Neuronal stem cell (in vitro differentiated cells): ENCODE data around the gene ARMC6.

ENCODE experiments used
- DNase-seq: peaks from one replicate; pipeline ENCODE4 v3.0.0-alpha.2; 2013; ENCODE audit warnings: low spot score
- H2AFZ ChIP-seq: one replicate; pipeline ENCODE4 v1.6.1; 2013; ENCODE audit warnings: mild to moderate bottlenecking, low read length, inconsistent platforms
- H2AK5ac ChIP-seq: 2 replicates; pipeline ENCODE4 v1.6.1; 2013; ENCODE audit warnings: low read depth, mild to moderate bottlenecking, inconsistent platforms, low read length, moderate library complexity, mixed read lengths
- H2BK120ac ChIP-seq: 2 replicates; pipeline ENCODE4 v1.6.1; 2013; ENCODE audit warnings: low read depth, mild to moderate bottlenecking, inconsistent platforms, low read length, moderate library complexity, mixed read lengths
- H2BK12ac ChIP-seq: one replicate; pipeline ENCODE4 v1.6.1; 2013; ENCODE audit warnings: low read length, inconsistent platforms
- H2BK15ac ChIP-seq: 2 replicates; pipeline ENCODE4 v1.6.1; 2013; ENCODE audit warnings: mild to moderate bottlenecking, low read length, inconsistent platforms, mixed read lengths
- H2BK5ac ChIP-seq: one replicate; pipeline ENCODE4 v1.6.1; 2013; ENCODE audit warnings: inconsistent platforms, mild to moderate bottlenecking, low read length, moderate library complexity
- H3K14ac ChIP-seq: one replicate; pipeline ENCODE4 v1.6.1; 2013; ENCODE audit warnings: low read length, inconsistent platforms
- H3K18ac ChIP-seq: 2 replicates; pipeline ENCODE4 v1.6.1; 2013; ENCODE audit warnings: low read length, inconsistent platforms
- H3K23ac ChIP-seq: 2 replicates; pipeline ENCODE4 v1.6.1; 2013; ENCODE audit warnings: low read depth, mild to moderate bottlenecking, mixed read lengths, low read length, inconsistent platforms; ENCODE audit not compliant: poor library complexity
- H3K27ac ChIP-seq: replicated peaks from 3 replicates; pipeline ENCODE4 v1.5.1; 2013; ENCODE audit warnings: low read length, inconsistent platforms
- H3K27me3 ChIP-seq, 3 experiments: 2 replicates each; pipeline ENCODE4 v1.6.1; 2013; ENCODE audit warnings: low read length in 3 of 3, mild to moderate bottlenecking in 2 of 3, inconsistent platforms in 1 of 3, low read depth in 1 of 3, mixed read lengths in 1 of 3, moderate library complexity in 1 of 3; ENCODE audit not compliant: control insufficient read depth in 3 of 3, insufficient read depth in 3 of 3
- H3K36me3 ChIP-seq, 2 donors: replicated peaks in 1 of 2; 2 replicates each; pipeline ENCODE4 v1.6.1; 2013; ENCODE audit warnings: low read length in 2 of 2; ENCODE audit not compliant: control insufficient read depth in 2 of 2, insufficient read depth in 2 of 2
- H3K4ac ChIP-seq: 2 replicates; pipeline ENCODE4 v1.6.1; 2013; ENCODE audit warnings: inconsistent platforms, mild to moderate bottlenecking, low read length, moderate library complexity
- H3K4me1 ChIP-seq, 2 donors: 1 replicate in 1 of 2; 2 replicates in 1 of 2; pipeline ENCODE4 v1.6.1; 2013; ENCODE audit warnings: low read length in 2 of 2, low read depth in 1 of 2; ENCODE audit not compliant: control insufficient read depth in 2 of 2, insufficient read depth in 1 of 2
- H3K4me2 ChIP-seq: one replicate; pipeline ENCODE4 v1.6.1; 2013; ENCODE audit warnings: mild to moderate bottlenecking, low read length, inconsistent platforms; ENCODE audit not compliant: insufficient read depth, poor library complexity, severe bottlenecking
- H3K4me3 ChIP-seq, 2 donors: 2 replicates each; pipeline ENCODE4 v1.5.1; 2013; ENCODE audit warnings: low read length in 2 of 2, mild to moderate bottlenecking in 2 of 2, inconsistent platforms in 1 of 2, moderate library complexity in 1 of 2
- H3K79me1 ChIP-seq: one replicate; pipeline ENCODE4 v1.6.1; 2013; ENCODE audit warnings: low read depth, mild to moderate bottlenecking, inconsistent platforms, low read length, moderate library complexity
- H3K9ac ChIP-seq: one replicate; pipeline ENCODE4 v1.6.1; 2013; ENCODE audit warnings: mild to moderate bottlenecking, low read depth, low read length, inconsistent platforms; ENCODE audit not compliant: poor library complexity
- H3K9me3 ChIP-seq, 2 donors: replicated peaks in 1 of 2; 2 replicates each; pipeline versions ENCODE3 to v1.6.1; 2013; ENCODE audit warnings: low read length in 2 of 2, mild to moderate bottlenecking in 2 of 2, inconsistent platforms in 1 of 2, low read depth in 1 of 2, mixed read lengths in 1 of 2, moderate library complexity in 1 of 2; ENCODE audit not compliant: control insufficient read depth in 2 of 2, insufficient read depth in 1 of 2
- H4K8ac ChIP-seq: one replicate; pipeline ENCODE4 v1.6.1; 2013; ENCODE audit warnings: low read depth, mild to moderate bottlenecking, inconsistent platforms, low read length, moderate library complexity
- H4K91ac ChIP-seq: one replicate; pipeline ENCODE4 v1.6.1; 2013; ENCODE audit warnings: low read length, low read depth, mild to moderate bottlenecking, inconsistent platforms; ENCODE audit not compliant: poor library complexity
- WGBS, 2 donors: extraction: QIAGEN DNeasy Blood & Tissue Kit; methylation state at CpG; one replicate each; pipeline ENCODE4 v1.1.7; 2013; ENCODE audit warnings: missing lambda C conversion rate in 2 of 2, mixed read lengths in 1 of 2; ENCODE audit not compliant: insufficient read length in 2 of 2, insufficient replicate concordance in 1 of 2; ENCODE audit errors: extremely low coverage in 2 of 2; 5-methylcytosine and 5-hydroxymethylcytosine counted together

ARMC6 gene

DNA sequence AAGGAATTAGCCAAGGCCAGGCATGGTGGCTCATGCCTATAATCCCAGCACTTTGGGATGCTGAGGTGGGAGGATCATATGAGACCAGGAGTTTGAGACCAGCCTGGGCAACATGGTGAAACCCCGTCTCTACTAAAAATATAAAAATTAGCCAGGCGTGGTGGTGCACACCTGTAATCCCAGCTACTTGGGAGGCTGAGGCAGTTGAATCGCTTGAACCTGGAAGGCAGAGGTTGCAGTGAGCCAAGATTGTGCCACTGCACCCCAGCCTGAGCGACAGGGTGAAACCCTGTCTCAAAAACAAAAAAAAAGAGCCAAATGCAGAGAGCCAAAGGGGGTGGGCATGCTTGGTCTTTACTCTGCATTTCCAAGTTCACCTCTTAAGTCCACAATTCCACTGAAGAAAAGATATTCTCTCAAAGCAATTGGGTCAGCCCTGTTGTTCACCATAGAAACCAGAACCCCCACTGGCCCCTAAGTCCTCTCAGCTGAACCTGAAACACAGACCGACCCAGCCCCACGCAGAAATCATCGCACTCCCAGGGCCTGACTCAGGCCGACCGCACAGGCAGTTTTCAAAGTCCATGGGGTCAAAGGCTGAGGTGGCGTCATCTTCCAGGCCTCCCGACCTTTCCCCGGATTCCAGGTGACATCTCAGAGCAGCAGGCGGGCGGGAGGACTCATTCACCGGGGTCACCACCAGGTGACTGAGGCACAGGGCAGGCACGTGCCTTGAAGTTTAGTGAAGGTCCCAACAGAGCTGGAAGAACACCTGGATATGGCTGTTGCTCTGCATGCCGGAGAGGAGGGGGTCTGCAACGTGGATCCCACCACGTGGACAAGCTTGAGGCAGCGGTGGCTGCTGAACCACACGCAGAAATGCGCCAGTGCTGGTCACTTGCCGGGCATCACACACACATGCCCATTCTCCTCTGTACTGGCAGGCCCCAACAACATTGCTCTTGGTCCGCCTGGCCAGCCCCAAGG, 63.5 kb downstream of the ARMC6 start:
- Histone ChIP-seq H2BK120ac (no peak overlapping the region), H3K36me3 (no peaks in the 10 kb centered on the region), H2BK12ac (no peak overlapping the region), H3K18ac (no peak overlapping the region), H3K14ac (no peak overlapping the region), H3K9ac (no peak overlapping the region), H3K4me1 (peaks cover 0 to 3% of the 10 kb centered on the region in 2 donors), H3K27ac (no peak overlapping the region), H3K4ac (no peak overlapping the region), H3K27me3 (no peaks in the 10 kb centered on the region), H2BK15ac (no peak overlapping the region), H3K79me1 (no peaks in the 10 kb centered on the region), H3K9me3 (no peaks in the 10 kb centered on the region), H2AK5ac (no peak overlapping the region), H2BK5ac (no peak overlapping the region), H4K91ac (no peak overlapping the region), H2AFZ (no peak overlapping the region), H4K8ac (no peak overlapping the region), H3K4me2 (no peak overlapping the region), H3K23ac (peak overlapping the region; percentile 56), H3K4me3 (no peak overlapping the region)
- WGBS, 2 donors = no CpG with 5 or more reads among the region's 24 CpGs
- no peak for DNase-seq

DNA sequence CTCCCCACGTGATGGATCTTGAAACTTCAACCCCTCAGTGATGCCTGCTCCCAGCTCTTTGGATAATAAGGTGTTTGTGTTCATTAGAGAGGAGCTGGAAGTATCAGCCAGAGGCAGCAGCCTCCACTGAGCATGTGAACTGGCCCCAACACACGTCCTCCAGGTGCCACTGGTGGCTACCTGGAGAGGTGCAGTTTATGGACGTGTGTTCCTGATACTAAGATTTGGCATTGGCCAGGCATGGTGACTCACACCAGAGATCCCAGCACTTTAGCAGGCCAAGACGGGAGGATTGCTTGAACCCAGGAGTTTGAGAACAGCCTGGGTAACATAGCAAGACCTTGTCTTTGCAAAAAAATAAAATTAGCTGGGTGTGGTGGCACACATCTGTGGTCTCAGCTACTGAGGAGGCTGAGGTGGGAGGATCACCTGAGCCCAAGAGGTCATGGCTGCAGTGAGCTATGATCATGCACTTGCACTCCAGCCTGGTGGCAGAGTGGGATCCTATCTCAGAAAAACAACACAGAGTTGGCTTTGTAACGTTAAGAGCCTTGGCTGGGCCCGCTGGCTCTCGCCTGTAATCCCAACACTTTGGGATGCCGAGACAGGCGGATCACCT, 64.8 kb downstream of the ARMC6 start:
- Histone ChIP-seq H3K79me1 (no peaks in the 10 kb centered on the region), H2BK12ac (no peak overlapping the region), H2AFZ (no peak overlapping the region), H2AK5ac (no peak overlapping the region), H3K27ac (no peak overlapping the region), H3K9me3 (no peaks in the 10 kb centered on the region), H2BK5ac (no peak overlapping the region), H2BK120ac (no peak overlapping the region), H3K18ac (no peak overlapping the region), H4K91ac (no peak overlapping the region), H3K14ac (no peak overlapping the region), H3K4me3 (no peak overlapping the region), H3K4me1 (peaks cover 0 to 3% of the 10 kb centered on the region in 2 donors), H3K27me3 (no peaks in the 10 kb centered on the region), H3K9ac (no peak overlapping the region), H3K36me3 (no peaks in the 10 kb centered on the region), H3K23ac (no peak overlapping the region), H2BK15ac (no peak overlapping the region), H3K4ac (no peak overlapping the region), H3K4me2 (no peak overlapping the region), H4K8ac (no peak overlapping the region)
- no CpG with 5 or more reads among the region's 9 CpGs for WGBS, 2 donors
- DNase-seq = no peak

GRCh38 chr19:19098703-19099632, 65.6 kb downstream of the ARMC6 start:
- Histone ChIP-seq H3K4me3 (no peak overlapping the region), H3K36me3 (no peaks in the 10 kb centered on the region), H2AK5ac (no peak overlapping the region), H2BK120ac (no peak overlapping the region), H3K18ac (no peak overlapping the region), H2BK5ac (no peak overlapping the region), H3K14ac (no peak overlapping the region), H3K4me1 (peaks cover 0 to 3% of the 10 kb centered on the region in 2 donors), H3K27me3 (no peaks in the 10 kb centered on the region), H2BK12ac (no peak overlapping the region), H4K8ac (no peak overlapping the region), H3K23ac (no peak overlapping the region), H3K4me2 (no peak overlapping the region), H4K91ac (no peak overlapping the region), H3K27ac (no peak overlapping the region), H2BK15ac (no peak overlapping the region), H3K9me3 (no peaks in the 10 kb centered on the region), H3K9ac (no peak overlapping the region), H2AFZ (no peak overlapping the region), H3K4ac (no peak overlapping the region), H3K79me1 (no peaks in the 10 kb centered on the region)
- DNase-seq = no peak
- WGBS, 2 donors = no CpG with 5 or more reads among the region's 18 CpGs
